Mesothelial cell of epicardium (in vitro differentiated cells): ENCODE data around the gene MFSD12. TPM values are rescaled to one million over a fixed set of nuclear protein-coding genes. Genes with fewer than 3 reads are reported as not detected.
"Not testable (repeated sequence)": the region's sequence is repeated elsewhere in the genome, so short reads cannot be mapped to it uniquely, and the experiment has no call there.

Source experiments
- DNase-seq, 2 experiments: peaks; one replicate each; pipeline ENCODE4 v3.0.0; 2021; ENCODE audit warnings: low spot score in 2 of 2; ENCODE audit not compliant: unreplicated experiment in 2 of 2
- H3K27ac Mint-ChIP-seq: 2 replicates; pipeline ENCODE4 v1.8.0; 2021; ENCODE audit warnings: mixed read lengths
- H3K27me3 Mint-ChIP-seq: 2 replicates; pipeline ENCODE4 v1.8.0; 2021; ENCODE audit warnings: low read depth, mixed read lengths
- H3K36me3 Mint-ChIP-seq: 2 replicates; pipeline ENCODE4 v1.8.0; 2021; ENCODE audit warnings: mixed read lengths
- H3K4me1 Mint-ChIP-seq: 2 replicates; pipeline ENCODE4 v1.8.0; 2021; ENCODE audit warnings: mixed read lengths
- H3K4me3 Mint-ChIP-seq: 2 replicates; pipeline ENCODE4 v1.8.0; 2021; ENCODE audit warnings: mild to moderate bottlenecking, moderate library complexity, mixed read lengths
- H3K9me3 Mint-ChIP-seq: 2 replicates; pipeline ENCODE4 v1.8.0; 2021; ENCODE audit warnings: mixed read lengths
- CTCF ChIP-seq: fragments of 200-600 bp; sonication (generic); IDR thresholded peaks from one replicate; pipeline ENCODE4 v1.5.0; 2021; ENCODE audit warnings: antibody characterized with exemption; ENCODE audit not compliant: unreplicated experiment
- total RNA-seq: library from RNA; stranded (reverse); gene quantifications from 3 replicates; pipeline ENCODE4 v1.2.1, GENCODE V29; 2021

Gene MFSD12
- total RNA-seq, 1 donor from 2014 or later, result 59.5 TPM

DNA sequence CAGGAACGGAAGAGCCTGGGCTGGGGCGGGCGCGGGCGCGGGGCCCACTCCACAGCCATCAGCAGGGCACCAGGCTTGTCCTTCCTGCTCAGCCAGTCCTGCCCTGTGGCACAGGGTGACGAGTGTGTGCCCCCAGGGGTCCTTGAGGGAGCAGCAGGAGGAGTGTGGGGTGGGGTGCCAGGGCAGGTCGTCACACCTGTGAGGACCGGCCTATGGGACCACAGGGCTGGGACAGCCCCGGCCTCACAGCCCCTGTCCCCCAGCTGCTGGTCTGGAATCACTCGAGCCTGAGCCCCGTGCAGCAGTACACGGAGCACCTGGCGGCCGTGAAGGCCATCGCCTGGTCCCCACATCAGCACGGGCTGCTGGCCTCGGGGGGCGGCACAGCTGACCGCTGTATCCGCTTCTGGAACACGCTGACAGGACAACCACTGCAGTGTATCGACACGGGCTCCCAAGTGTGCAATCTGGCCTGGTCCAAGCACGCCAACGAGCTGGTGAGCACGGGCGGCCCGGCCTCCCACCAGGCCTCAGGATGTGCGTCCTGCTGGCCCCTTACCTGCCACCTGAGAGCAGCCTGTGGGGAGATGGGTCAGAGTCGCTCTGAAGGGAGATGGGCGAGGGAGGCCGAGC, 25.1 kb downstream of the MFSD12 start:
- H3K36me3 Mint-ChIP-seq, result peaks cover 21% of the 10 kb centered on the region
- no peak overlapping the region for H3K27ac Mint-ChIP-seq
- H3K4me1 Mint-ChIP-seq, result peaks cover under 1% of the 10 kb centered on the region

GRCh38 chr19:3531716-3532115, 25.7 kb downstream of the MFSD12 start:
- H3K4me1 Mint-ChIP-seq, result no peaks in the 10 kb centered on the region
- H3K27me3 Mint-ChIP-seq, result no peaks in the 10 kb centered on the region
- H3K4me3 Mint-ChIP-seq, result no peak overlapping the region
- H3K9me3 Mint-ChIP-seq, result no peaks in the 10 kb centered on the region
- DNase-seq, result no peak
- peaks cover 24% of the 10 kb centered on the region for H3K36me3 Mint-ChIP-seq
- TF ChIP-seq CTCF, result no peak
- no peak overlapping the region for H3K27ac Mint-ChIP-seq

More for the DNA sequence above, 25.1 kb downstream of the MFSD12 start:
- Mint-ChIP-seq H3K4me3 (no peak overlapping the region), H3K9me3 (no peaks in the 10 kb centered on the region), H3K27me3 (no peaks in the 10 kb centered on the region)
- no peak for DNase-seq
- TF ChIP-seq CTCF, result no peak

GRCh38 chr19:3530389-3530788, 27.0 kb downstream of the MFSD12 start:
- Mint-ChIP-seq H3K27ac (no peak overlapping the region), H3K4me1 (no peaks in the 10 kb centered on the region), H3K27me3 (no peaks in the 10 kb centered on the region), H3K4me3 (no peak overlapping the region), H3K36me3 (peaks cover 23% of the 10 kb centered on the region), H3K9me3 (no peaks in the 10 kb centered on the region)
- TF ChIP-seq CTCF, result no peak
- DNase-seq, result no peak

- H3K36me3 Mint-ChIP-seq, result peaks cover 16% of the 10 kb centered on the region
- not testable (repeated sequence) for H3K4me3 Mint-ChIP-seq, H3K27ac Mint-ChIP-seq, H3K4me1 Mint-ChIP-seq, DNase-seq, H3K27me3 Mint-ChIP-seq, H3K9me3 Mint-ChIP-seq
Measured at GRCh38 chr19:3529299-3529698, 28.1 kb downstream of the MFSD12 start.

DNA sequence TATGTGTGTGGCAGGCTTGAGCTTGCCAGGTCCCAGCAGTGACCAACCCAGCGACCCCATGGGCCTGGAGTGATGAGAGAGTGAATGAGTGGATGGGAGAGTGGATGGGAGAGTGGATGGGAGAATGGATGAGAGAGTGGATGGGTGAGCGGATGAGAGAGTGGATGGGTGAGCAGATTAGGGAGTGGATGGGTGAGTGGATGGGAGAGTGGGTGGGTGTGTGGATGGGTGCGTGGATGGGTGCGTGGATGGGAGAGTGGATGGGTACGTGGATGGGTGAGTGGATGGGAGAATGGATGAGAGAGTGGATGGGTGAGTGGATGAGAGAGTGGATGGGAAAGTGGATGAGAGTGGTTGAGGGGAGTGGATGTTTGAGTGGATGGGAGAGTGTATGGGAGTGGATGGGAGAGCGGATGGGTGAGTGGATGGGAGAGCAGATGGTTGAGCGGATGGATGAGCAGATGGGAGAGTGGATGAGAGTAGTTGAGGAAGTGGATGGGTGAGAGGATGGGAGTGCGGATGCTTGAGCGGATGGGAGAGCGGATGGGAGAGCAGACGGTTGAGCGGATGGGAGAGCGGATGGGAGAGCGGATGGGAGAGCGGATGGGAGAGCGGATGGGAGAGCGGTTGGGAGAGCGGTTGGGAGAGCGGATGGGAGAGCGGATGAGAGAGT, 28.7 kb downstream of the MFSD12 start:
- DNase-seq, result no peak
- Mint-ChIP-seq H3K4me3 (no peak overlapping the region), H3K9me3 (no peaks in the 10 kb centered on the region), H3K36me3 (peaks cover 18% of the 10 kb centered on the region), H3K4me1 (no peaks in the 10 kb centered on the region), H3K27me3 (no peaks in the 10 kb centered on the region), H3K27ac (no peak overlapping the region)
- no peak for TF ChIP-seq CTCF

GRCh38 chr19:3528080-3528479, 29.3 kb downstream of the MFSD12 start:
- H3K27ac Mint-ChIP-seq, result no peak overlapping the region
- no peaks in the 10 kb centered on the region for H3K4me1 Mint-ChIP-seq
- H3K27me3 Mint-ChIP-seq, result no peaks in the 10 kb centered on the region
- no peak for TF ChIP-seq CTCF
- no peak for DNase-seq
- H3K36me3 Mint-ChIP-seq, result peaks cover 13% of the 10 kb centered on the region
- no peak overlapping the region for H3K4me3 Mint-ChIP-seq
- H3K9me3 Mint-ChIP-seq, result no peaks in the 10 kb centered on the region
